IPS-18a (cell line): ENCODE data around the gene COLQ.

Experiments
- H3K27ac ChIP-seq: one replicate; pipeline ENCODE4 v1.5.1; 2013; ENCODE audit warnings: low read length
- H3K27me3 ChIP-seq: one replicate; pipeline ENCODE4 v1.6.1; 2013; ENCODE audit warnings: mild to moderate bottlenecking, low read length; ENCODE audit not compliant: control insufficient read depth, insufficient read depth
- H3K36me3 ChIP-seq: one replicate; pipeline ENCODE4 v1.6.1; 2013; ENCODE audit warnings: low read depth, low read length; ENCODE audit not compliant: control insufficient read depth
- H3K4me1 ChIP-seq: one replicate; pipeline ENCODE4 v1.6.1; 2013; ENCODE audit warnings: low read depth, low read length; ENCODE audit not compliant: control insufficient read depth
- H3K4me3 ChIP-seq: one replicate; pipeline ENCODE4 v1.5.1; 2013; ENCODE audit warnings: low read length
- H3K9ac ChIP-seq: one replicate; pipeline ENCODE4 v1.6.1; 2013; ENCODE audit warnings: mild to moderate bottlenecking, low read length, moderate library complexity
- H3K9me3 ChIP-seq: one replicate; pipeline ENCODE4 v1.6.1; 2013; ENCODE audit warnings: low read depth, low read length; ENCODE audit not compliant: control insufficient read depth

Gene COLQ

GRCh38 chr3:15501126-15501525 is 20.4 kb downstream of the COLQ start:
- H3K4me3 ChIP-seq = no peak overlapping the region
- no peaks in the 10 kb centered on the region for H3K9me3 ChIP-seq
- H3K27me3 ChIP-seq = no peaks in the 10 kb centered on the region
- no peak overlapping the region for H3K27ac ChIP-seq
- no peaks in the 10 kb centered on the region for H3K36me3 ChIP-seq
- H3K9ac ChIP-seq = no peak overlapping the region
- peaks cover 3% of the 10 kb centered on the region for H3K4me1 ChIP-seq

- no peaks in the 10 kb centered on the region for H3K36me3 ChIP-seq
- no peak overlapping the region for H3K27ac ChIP-seq
- no peak overlapping the region for H3K4me3 ChIP-seq
- no peak overlapping the region for H3K9ac ChIP-seq
- peaks cover 12% of the 10 kb centered on the region for H3K4me1 ChIP-seq
- no peaks in the 10 kb centered on the region for H3K9me3 ChIP-seq
- no peaks in the 10 kb centered on the region for H3K27me3 ChIP-seq
Measured at GRCh38 chr3:15500107-15500724, 21.3 kb downstream of the COLQ start.

GRCh38 chr3:15499536-15499935 is 22.0 kb downstream of the COLQ start:
- H3K27me3 ChIP-seq = no peaks in the 10 kb centered on the region
- no peaks in the 10 kb centered on the region for H3K36me3 ChIP-seq
- H3K9ac ChIP-seq = no peak overlapping the region
- no peak overlapping the region for H3K4me3 ChIP-seq
- H3K9me3 ChIP-seq = no peaks in the 10 kb centered on the region
- peaks cover 12% of the 10 kb centered on the region for H3K4me1 ChIP-seq
- no peak overlapping the region for H3K27ac ChIP-seq

GRCh38 chr3:15498431-15499214 is 22.9 kb downstream of the COLQ start:
- no peak overlapping the region for H3K9ac ChIP-seq
- H3K4me1 ChIP-seq = peaks cover 12% of the 10 kb centered on the region
- no peak overlapping the region for H3K4me3 ChIP-seq
- H3K27me3 ChIP-seq = no peaks in the 10 kb centered on the region
- H3K36me3 ChIP-seq = no peaks in the 10 kb centered on the region
- no peak overlapping the region for H3K27ac ChIP-seq
- no peaks in the 10 kb centered on the region for H3K9me3 ChIP-seq

GRCh38 chr3:15497964-15498363 is 23.5 kb downstream of the COLQ start:
- H3K27ac ChIP-seq = no peak overlapping the region
- H3K4me3 ChIP-seq = no peak overlapping the region
- H3K36me3 ChIP-seq = no peaks in the 10 kb centered on the region
- no peaks in the 10 kb centered on the region for H3K9me3 ChIP-seq
- H3K4me1 ChIP-seq = peaks cover 12% of the 10 kb centered on the region
- no peak overlapping the region for H3K9ac ChIP-seq
- no peaks in the 10 kb centered on the region for H3K27me3 ChIP-seq

- Histone ChIP-seq H3K36me3 (no peaks in the 10 kb centered on the region), H3K4me3 (peak overlapping the region; percentile 7), H3K9ac (no peak overlapping the region), H3K4me1 (peaks cover 12% of the 10 kb centered on the region), H3K27me3 (no peaks in the 10 kb centered on the region), H3K9me3 (no peaks in the 10 kb centered on the region), H3K27ac (no peak overlapping the region)
Measured at GRCh38 chr3:15496341-15496664, 25.2 kb downstream of the COLQ start.

- Histone ChIP-seq H3K4me3 (peak overlapping the region; percentile 7), H3K9ac (no peak overlapping the region), H3K27ac (no peak overlapping the region), H3K36me3 (no peaks in the 10 kb centered on the region), H3K4me1 (peaks cover 12% of the 10 kb centered on the region), H3K9me3 (no peaks in the 10 kb centered on the region), H3K27me3 (no peaks in the 10 kb centered on the region)
Measured at GRCh38 chr3:15495461-15496340, 25.8 kb downstream of the COLQ start.

GRCh38 chr3:15493436-15493835 is 28.1 kb downstream of the COLQ start:
- H3K9me3 ChIP-seq = no peaks in the 10 kb centered on the region
- no peak overlapping the region for H3K4me3 ChIP-seq
- no peaks in the 10 kb centered on the region for H3K36me3 ChIP-seq
- no peaks in the 10 kb centered on the region for H3K27me3 ChIP-seq
- peaks cover 12% of the 10 kb centered on the region for H3K4me1 ChIP-seq
- H3K9ac ChIP-seq = no peak overlapping the region
- H3K27ac ChIP-seq = no peak overlapping the region

GRCh38 chr3:15492847-15493360 is 28.6 kb downstream of the COLQ start:
- H3K27ac ChIP-seq = no peak overlapping the region
- no peak overlapping the region for H3K4me3 ChIP-seq
- no peaks in the 10 kb centered on the region for H3K9me3 ChIP-seq
- no peaks in the 10 kb centered on the region for H3K36me3 ChIP-seq
- peaks cover 12% of the 10 kb centered on the region for H3K4me1 ChIP-seq
- H3K9ac ChIP-seq = no peak overlapping the region
- H3K27me3 ChIP-seq = no peaks in the 10 kb centered on the region

- H3K27ac ChIP-seq = no peak overlapping the region
- H3K36me3 ChIP-seq = no peaks in the 10 kb centered on the region
- no peaks in the 10 kb centered on the region for H3K9me3 ChIP-seq
- no peak overlapping the region for H3K9ac ChIP-seq
- H3K4me3 ChIP-seq = no peak overlapping the region
- H3K4me1 ChIP-seq = peaks cover 8% of the 10 kb centered on the region
- H3K27me3 ChIP-seq = no peaks in the 10 kb centered on the region
Measured at GRCh38 chr3:15491143-15491542, 30.4 kb downstream of the COLQ start.

- H3K36me3 ChIP-seq = no peaks in the 10 kb centered on the region
- no peaks in the 10 kb centered on the region for H3K27me3 ChIP-seq
- no peak overlapping the region for H3K9ac ChIP-seq
- H3K27ac ChIP-seq = no peak overlapping the region
- no peaks in the 10 kb centered on the region for H3K9me3 ChIP-seq
- no peak overlapping the region for H3K4me3 ChIP-seq
- H3K4me1 ChIP-seq = no peaks in the 10 kb centered on the region
Measured at GRCh38 chr3:15490158-15490557, 31.3 kb downstream of the COLQ start.
